Neutrophil (primary cell): ENCODE measurements around the gene TNK1.
A peak's percentile ranks its signal among the peaks of the same experiment; 100 is the strongest.

ENCODE experiments used
- H3K27ac ChIP-seq: fragments of 200-600 bp; sonication (generic); 2 replicates; pipeline ENCODE4 v1.5.1; 2016; ENCODE audit warnings: mild to moderate bottlenecking, moderate library complexity
- H3K27me3 ChIP-seq: fragments of 200-600 bp; sonication (generic); 2 replicates; pipeline ENCODE4 v1.6.0; 2016; ENCODE audit warnings: mild to moderate bottlenecking
- H3K36me3 ChIP-seq: fragments of 200-600 bp; sonication (generic); 2 replicates; pipeline ENCODE4 v1.5.1; 2017
- H3K4me1 ChIP-seq, 2 experiments: fragments of 200-600 bp in 1 of 2; sonication (generic) in 1 of 2; 1 replicate in 1 of 2; 2 replicates in 1 of 2; pipeline versions ENCODE4 v1.5.1 to v1.6.1; 2013 to 2016; ENCODE audit warnings: low read depth in 1 of 2, low read length in 1 of 2, mild to moderate bottlenecking in 1 of 2, moderate library complexity in 1 of 2; ENCODE audit not compliant: control insufficient read depth in 1 of 2, insufficient read depth in 1 of 2
- H3K4me3 ChIP-seq, 2 experiments: fragments of 200-600 bp in 1 of 2; sonication (generic) in 1 of 2; 1 replicate in 1 of 2; 2 replicates in 1 of 2; pipeline ENCODE4 v1.5.1; 2013 to 2016; ENCODE audit warnings: low read depth in 1 of 2, low read length in 1 of 2, mild to moderate bottlenecking in 1 of 2, moderate library complexity in 1 of 2
- H3K9me3 ChIP-seq: fragments of 200-600 bp; sonication (generic); 2 replicates; pipeline ENCODE4 v1.5.1; 2016
- CTCF ChIP-seq: fragments of 200-600 bp; sonication (generic); IDR thresholded peaks from 2 replicates; pipeline ENCODE4 v1.5.1; 2016; ENCODE audit warnings: antibody characterized with exemption

The TNK1 gene

GRCh38 chr17:7405350-7406234 lies 24.7 kb downstream of the TNK1 start:
- peak overlapping the region in 1 of 2 experiments; percentile 65 for H3K4me3 ChIP-seq
- TF ChIP-seq CTCF = no peak
- H3K27me3 ChIP-seq = peaks cover 62% of the 10 kb centered on the region
- no peaks in the 10 kb centered on the region for H3K9me3 ChIP-seq
- H3K4me1 ChIP-seq = peaks cover 14 to 30% of the 10 kb centered on the region in 2 experiments
- no peak overlapping the region for H3K27ac ChIP-seq
- H3K36me3 ChIP-seq = no peaks in the 10 kb centered on the region

GRCh38 chr17:7406235-7406825 lies 25.4 kb downstream of the TNK1 start:
- TF ChIP-seq CTCF = no peak
- H3K4me1 ChIP-seq = peaks cover 14 to 30% of the 10 kb centered on the region in 2 experiments
- no peaks in the 10 kb centered on the region for H3K36me3 ChIP-seq
- H3K27ac ChIP-seq = no peak overlapping the region
- peaks cover 69% of the 10 kb centered on the region for H3K27me3 ChIP-seq
- H3K4me3 ChIP-seq = no peak overlapping the region
- no peaks in the 10 kb centered on the region for H3K9me3 ChIP-seq

GRCh38 chr17:7407082-7407481 lies 26.2 kb downstream of the TNK1 start:
- H3K9me3 ChIP-seq = no peaks in the 10 kb centered on the region
- H3K36me3 ChIP-seq = no peaks in the 10 kb centered on the region
- no peak for TF ChIP-seq CTCF
- H3K27me3 ChIP-seq = peaks cover 73% of the 10 kb centered on the region
- no peak overlapping the region for H3K4me3 ChIP-seq
- no peak overlapping the region for H3K27ac ChIP-seq
- H3K4me1 ChIP-seq = peaks cover 14 to 30% of the 10 kb centered on the region in 2 experiments

GRCh38 chr17:7407485-7408251 lies 26.8 kb downstream of the TNK1 start, which contains the start of gene NLGN2:
TSS of gene NLGN2 (plus strand) at chr17:7407845. CDS start at chr17:7408256, 411 bp downstream.
- TF ChIP-seq CTCF = no peak
- H3K36me3 ChIP-seq = no peaks in the 10 kb centered on the region
- peaks cover 12 to 29% of the 10 kb centered on the region in 2 experiments for H3K4me1 ChIP-seq
- H3K27me3 ChIP-seq = peaks cover 73% of the 10 kb centered on the region
- H3K27ac ChIP-seq = no peak within 1 kb of the TSS
- H3K4me3 ChIP-seq = no peak within 1 kb of the TSS
- H3K9me3 ChIP-seq = no peaks in the 10 kb centered on the region

- Histone ChIP-seq H3K4me1 (peaks cover 6 to 22% of the 10 kb centered on the region in 2 experiments), H3K4me3 (no peak overlapping the region), H3K9me3 (no peaks in the 10 kb centered on the region), H3K27ac (no peak overlapping the region), H3K27me3 (peaks cover 73% of the 10 kb centered on the region), H3K36me3 (no peaks in the 10 kb centered on the region)
- no peak for TF ChIP-seq CTCF
These were observed 27.4 kb downstream of the TNK1 start for GRCh38 chr17:7408252-7408727.
